ENCODE measurements around the gene SRPX. TPM values are rescaled to one million over a fixed set of nuclear protein-coding genes. Genes with fewer than 3 reads are reported as not detected.
A peak's percentile ranks its signal among the peaks of the same experiment; 100 is the strongest.

Gene SRPX
- total RNA-seq, 1 donor from 2014 or later: 9.2 TPM

DNA sequence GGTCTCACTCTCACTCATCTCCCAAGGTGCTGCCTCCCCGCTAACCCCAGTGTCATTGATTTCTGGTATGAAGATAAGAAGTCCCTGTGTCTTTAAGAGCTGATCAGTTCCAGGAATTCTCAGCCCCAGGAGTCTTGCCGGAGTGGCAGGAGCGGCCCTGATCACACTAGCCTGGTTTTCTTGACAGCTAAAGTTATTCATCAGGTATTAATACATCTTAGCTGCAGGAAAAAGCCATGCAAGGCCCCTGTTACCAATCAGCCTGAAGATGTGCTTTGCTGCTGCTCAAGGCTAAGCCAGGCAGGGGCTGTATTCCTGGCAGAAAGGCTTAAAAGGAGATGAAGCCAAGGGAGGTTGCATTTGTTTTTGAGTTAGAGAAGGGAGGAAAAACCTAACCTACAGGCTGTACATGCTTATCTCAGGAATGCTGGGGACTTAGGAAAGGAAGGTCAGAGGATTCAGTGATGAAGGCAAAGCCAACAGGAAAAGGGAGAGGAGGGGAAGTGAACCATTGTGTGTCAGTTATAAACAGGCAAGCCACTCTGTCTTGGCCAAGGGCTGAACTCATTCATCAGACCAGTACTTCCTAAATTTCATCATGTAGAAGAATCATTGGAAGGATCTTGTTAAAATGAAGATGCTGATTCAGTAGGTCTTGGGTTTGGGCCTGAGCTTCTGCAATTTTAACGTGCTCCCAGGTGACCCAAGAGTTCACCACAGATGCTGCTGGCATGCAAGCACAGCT is 8.6 kb downstream of the SRPX start:
- Mint-ChIP-seq H3K9me3 (ENCODE audit: unreplicated experiment) (no peaks in the 10 kb centered on the region), H3K4me3 (ENCODE audit: unreplicated experiment) (no peak overlapping the region), H3K4me1 (ENCODE audit: low read depth, unreplicated experiment) (peaks cover 9% of the 10 kb centered on the region), H3K27ac (ENCODE audit: unreplicated experiment) (no peak overlapping the region), H3K27me3 (ENCODE audit: unreplicated experiment) (peaks cover 1% of the 10 kb centered on the region), H3K36me3 (ENCODE audit: unreplicated experiment) (no peaks in the 10 kb centered on the region)
- no peak for TF ChIP-seq CTCF (IDR thresholded peaks at IDR 0.05; ENCODE audit: partially characterized antibody, unreplicated experiment)
- no peak for DNase-seq

GRCh38 chrX:38206542-38206941 is 14.1 kb downstream of the SRPX start:
- H3K9me3 Mint-ChIP-seq (ENCODE audit: unreplicated experiment): no peaks in the 10 kb centered on the region
- H3K27me3 Mint-ChIP-seq (ENCODE audit: unreplicated experiment): peaks cover 1% of the 10 kb centered on the region
- no peaks in the 10 kb centered on the region for H3K36me3 Mint-ChIP-seq (ENCODE audit: unreplicated experiment)
- DNase-seq: no peak
- peaks cover 2% of the 10 kb centered on the region for H3K4me1 Mint-ChIP-seq (ENCODE audit: low read depth, unreplicated experiment)
- no peak overlapping the region for H3K4me3 Mint-ChIP-seq (ENCODE audit: unreplicated experiment)
- TF ChIP-seq CTCF (IDR thresholded peaks at IDR 0.05; ENCODE audit: partially characterized antibody, unreplicated experiment): no peak
- no peak overlapping the region for H3K27ac Mint-ChIP-seq (ENCODE audit: unreplicated experiment)

- Mint-ChIP-seq H3K9me3 (ENCODE audit: unreplicated experiment) (no peaks in the 10 kb centered on the region), H3K27ac (ENCODE audit: unreplicated experiment) (no peak overlapping the region), H3K27me3 (ENCODE audit: unreplicated experiment) (peaks cover 1% of the 10 kb centered on the region), H3K4me1 (ENCODE audit: low read depth, unreplicated experiment) (peaks cover 2% of the 10 kb centered on the region), H3K36me3 (ENCODE audit: unreplicated experiment) (no peaks in the 10 kb centered on the region), H3K4me3 (ENCODE audit: unreplicated experiment) (no peak overlapping the region)
- DNase-seq: no peak
- no peak for TF ChIP-seq CTCF (IDR thresholded peaks at IDR 0.05; ENCODE audit: partially characterized antibody, unreplicated experiment)
Measured at GRCh38 chrX:38206036-38206435, 14.6 kb downstream of the SRPX start.

- Mint-ChIP-seq H3K27me3 (ENCODE audit: unreplicated experiment) (peaks cover 1% of the 10 kb centered on the region), H3K27ac (ENCODE audit: unreplicated experiment) (no peak overlapping the region), H3K36me3 (ENCODE audit: unreplicated experiment) (no peaks in the 10 kb centered on the region), H3K9me3 (ENCODE audit: unreplicated experiment) (no peaks in the 10 kb centered on the region), H3K4me3 (ENCODE audit: unreplicated experiment) (no peak overlapping the region), H3K4me1 (ENCODE audit: low read depth, unreplicated experiment) (peaks cover 5% of the 10 kb centered on the region)
- no peak for DNase-seq
- no peak for TF ChIP-seq CTCF (IDR thresholded peaks at IDR 0.05; ENCODE audit: partially characterized antibody, unreplicated experiment)
Measured at GRCh38 chrX:38205039-38205438, 15.6 kb downstream of the SRPX start.

GRCh38 chrX:38192007-38192810 is 28.5 kb downstream of the SRPX start:
- H3K27ac Mint-ChIP-seq (ENCODE audit: unreplicated experiment): peak overlapping the region; percentile 55
- peak; percentile 21 for DNase-seq
- no peaks in the 10 kb centered on the region for H3K36me3 Mint-ChIP-seq (ENCODE audit: unreplicated experiment)
- TF ChIP-seq CTCF (IDR thresholded peaks at IDR 0.05; ENCODE audit: partially characterized antibody, unreplicated experiment): peak; percentile 34
- H3K4me3 Mint-ChIP-seq (ENCODE audit: unreplicated experiment): peak overlapping the region; percentile 25
- no peaks in the 10 kb centered on the region for H3K27me3 Mint-ChIP-seq (ENCODE audit: unreplicated experiment)
- peaks cover 1% of the 10 kb centered on the region for H3K9me3 Mint-ChIP-seq (ENCODE audit: unreplicated experiment)
- H3K4me1 Mint-ChIP-seq (ENCODE audit: low read depth, unreplicated experiment): peaks cover 23% of the 10 kb centered on the region
